Motor neuron (in vitro differentiated cells): Measurements from ENCODE around the gene ZC3H7B. TPM values are rescaled to one million over a fixed set of nuclear protein-coding genes. Genes with fewer than 3 reads are reported as not detected.
"Not testable (repeated sequence)": the region's sequence is repeated elsewhere in the genome, so short reads cannot be mapped to it uniquely, and the experiment has no call there.

Source experiments
- ATAC-seq, 8 experiments: fragments of 200-7000 bp; cut with Tn5 transposase; replicated peaks in 6 of 8; 2 replicates each; pipeline ENCODE4 v1.8.0; 2021; ENCODE audit warnings: mild to moderate bottlenecking in 8 of 8, moderate library complexity in 8 of 8
- H3K27ac ChIP-seq, 2 donors: fragments of 250-450 bp; sonication (Bioruptor Pico); 2 replicates each; pipeline ENCODE4 v1.9.0; 2021; ENCODE audit warnings: antibody characterized with exemption in 2 of 2, mild to moderate bottlenecking in 2 of 2, moderate library complexity in 1 of 2
- H3K4me1 ChIP-seq, 2 donors: fragments of 250-450 bp; sonication (Bioruptor Pico); replicated peaks in 1 of 2; 2 replicates each; pipeline ENCODE4 v1.6.1; 2021; ENCODE audit warnings: antibody characterized with exemption in 2 of 2, mild to moderate bottlenecking in 2 of 2, moderate library complexity in 1 of 2
- H3K4me3 ChIP-seq, 5 donors: fragments of 250-450 bp; sonication (Bioruptor Pico); 2 replicates each; pipeline ENCODE4 v1.9.0; 2021; ENCODE audit warnings: antibody characterized with exemption in 5 of 5, mild to moderate bottlenecking in 5 of 5, moderate library complexity in 4 of 5
- WGBS, 10 experiments: fragments of 450-650 bp; shearing (Covaris generic); methylation state at CpG; one replicate each; pipeline ENCODE4 v1.0.0; 2022; 5-methylcytosine and 5-hydroxymethylcytosine counted together
- in situ Hi-C, 9 experiments: fragments of 400-800 bp; cut with MboI; loops; one replicate each; pipeline ENCODE4 v1.15.0; 2021; ENCODE audit warnings: low sequenced_read_pairs in 9 of 9, low pct_unique_long_range_greater_than_20kb in 2 of 9; ENCODE audit not compliant: unreplicated experiment in 9 of 9
- total RNA-seq, 8 experiments: library from RNA; unstranded; fragments of 300-600 nt; gene quantifications; 2 replicates each; pipeline versions ENCODE4 v1.2.3 to v1.2.4, GENCODE V29; 2022

The ZC3H7B gene
- total RNA-seq, 8 experiments from 2014 or later = 28.9 to 83.0 (median 42.2) TPM

- H3K4me1 ChIP-seq = no peaks in the 10 kb centered on the region
- WGBS, 10 experiments = 70 to 100% (median 88%) methylated on average over 1 to 11 of the region's 11 CpGs; no CpG with 5 or more reads in 3 of the 10 experiments
- no peak for ATAC-seq
- H3K27ac ChIP-seq = no peak overlapping the region
- H3K4me3 ChIP-seq = no peak overlapping the region
- in situ Hi-C loops = no loop called here
Measured at GRCh38 chr22:41394012-41394356, 92.7 kb downstream of the ZC3H7B start.

GRCh38 chr22:41395531-41396240 is 94.4 kb downstream of the ZC3H7B start:
- Histone ChIP-seq H3K4me1 (no peaks in the 10 kb centered on the region), H3K27ac (no peak overlapping the region), H3K4me3 (no peak overlapping the region)
- in situ Hi-C loops = no loop called here
- 81 to 98% (median 93%) methylated on average over 7 to 13 of the region's 37 CpGs; no CpG with 5 or more reads in 7 of the 10 experiments for WGBS, 10 experiments
- ATAC-seq = no peak

GRCh38 chr22:41397143-41397811 is 96.0 kb downstream of the ZC3H7B start:
- H3K27ac ChIP-seq = no peak overlapping the region
- in situ Hi-C loops = no loop called here

GRCh38 chr22:41398921-41399320 is 97.6 kb downstream of the ZC3H7B start:
- Histone ChIP-seq H3K4me1 (no peaks in the 10 kb centered on the region), H3K27ac (no peak overlapping the region), H3K4me3 (no peak overlapping the region)
- WGBS, 10 experiments = 39 to 100% (median 83%) methylated on average over 1 to 6 of the region's 8 CpGs; no CpG with 5 or more reads in 3 of the 10 experiments
- ATAC-seq = no peak
- in situ Hi-C loops = no loop called here

More at GRCh38 chr22:41397143-41397811, 96.0 kb downstream of the ZC3H7B start:
- Histone ChIP-seq H3K4me1 (no peaks in the 10 kb centered on the region), H3K4me3 (no peak overlapping the region)
- 67 to 100% (median 75%) methylated on average over 1 to 10 of the region's 19 CpGs; no CpG with 5 or more reads in 5 of the 10 experiments for WGBS, 10 experiments
- ATAC-seq = peak in 1 of 8 experiments; percentile 59

- in situ Hi-C loops = loop anchor here in 4 of 9 experiments (10.0 kb wide), 2 partner anchors 103 to 113 kb away; no protein-coding TSS in a partner anchor
- H3K4me3 ChIP-seq = no peak overlapping the region
- no peaks in the 10 kb centered on the region for H3K4me1 ChIP-seq
- WGBS, 10 experiments = 20 to 93% (median 72%) methylated on average over 1 to 8 of the region's 16 CpGs; no CpG with 5 or more reads in 2 of the 10 experiments
- no peak overlapping the region for H3K27ac ChIP-seq
- ATAC-seq = peak in 1 of 8 experiments; percentile 7
Measured at GRCh38 chr22:41401781-41402648, 100.7 kb downstream of the ZC3H7B start.

GRCh38 chr22:41402851-41403250 is 101.5 kb downstream of the ZC3H7B start:
- H3K4me3 ChIP-seq, H3K4me1 ChIP-seq, ATAC-seq, H3K27ac ChIP-seq: not testable (repeated sequence)
- WGBS, 10 experiments = 80 to 97% (median 89%) methylated on average over 3 to 9 of the region's 14 CpGs; no CpG with 5 or more reads in 3 of the 10 experiments
- in situ Hi-C loops = loop anchor here in 4 of 9 experiments (10.0 kb wide), 2 partner anchors 102 to 112 kb away; no protein-coding TSS in a partner anchor

GRCh38 chr22:41403532-41404318 is 102.4 kb downstream of the ZC3H7B start:
- in situ Hi-C loops = loop anchor here in 4 of 9 experiments (10.0 kb wide), 2 partner anchors 101 to 111 kb away; no protein-coding TSS in a partner anchor
- Histone ChIP-seq H3K4me1 (no peaks in the 10 kb centered on the region), H3K27ac (no peak overlapping the region), H3K4me3 (no peak overlapping the region)
- 0 to 100% (median 54%) methylated on average over 1 to 6 of the region's 18 CpGs; no CpG with 5 or more reads in 4 of the 10 experiments for WGBS, 10 experiments
- peak; percentile 90 to 98 (median 96) for ATAC-seq

GRCh38 chr22:41405588-41405987 is 104.3 kb downstream of the ZC3H7B start:
- 50 to 92% (median 85%) methylated on average over 1 to 2 of the region's 8 CpGs; no CpG with 5 or more reads in 6 of the 10 experiments for WGBS, 10 experiments
- H3K4me1 ChIP-seq = no peaks in the 10 kb centered on the region
- ATAC-seq = no peak
- H3K4me3 ChIP-seq = no peak overlapping the region
- H3K27ac ChIP-seq = no peak overlapping the region
- in situ Hi-C loops = loop anchor here in 4 of 9 experiments (10.0 kb wide), 2 partner anchors 99 to 109 kb away; no protein-coding TSS in a partner anchor

GRCh38 chr22:41406410-41406809 is 105.1 kb downstream of the ZC3H7B start:
- ATAC-seq = peak in 3 of 8 experiments; percentile 51 to 79 (median 67)
- H3K27ac ChIP-seq = no peak overlapping the region
- in situ Hi-C loops = loop anchor here in 4 of 9 experiments (10.0 kb wide), 2 partner anchors 98 to 108 kb away; no protein-coding TSS in a partner anchor

GRCh38 chr22:41407433-41407832 is 106.1 kb downstream of the ZC3H7B start:
- Histone ChIP-seq H3K4me3 (no peak overlapping the region), H3K27ac (no peak overlapping the region), H3K4me1 (peaks cover 0 to 2% of the 10 kb centered on the region in 2 donors)
- 92 to 100% (median 100%) methylated on average over 1 to 2 of the region's 3 CpGs; no CpG with 5 or more reads in 5 of the 10 experiments for WGBS, 10 experiments
- in situ Hi-C loops = loop anchor here in 4 of 9 experiments (10.0 kb wide), 2 partner anchors 97 to 107 kb away; no protein-coding TSS in a partner anchor
- ATAC-seq = no peak

More at GRCh38 chr22:41406410-41406809, 105.1 kb downstream of the ZC3H7B start:
- Histone ChIP-seq H3K4me3 (no peak overlapping the region), H3K4me1 (no peaks in the 10 kb centered on the region)

GRCh38 chr22:41408665-41409064 is 107.3 kb downstream of the ZC3H7B start:
- 70 to 100% (median 86%) methylated on average over 2 of the region's 8 CpGs; no CpG with 5 or more reads in 7 of the 10 experiments for WGBS, 10 experiments
- Histone ChIP-seq H3K27ac (no peak overlapping the region), H3K4me1 (peaks cover 7 to 8% of the 10 kb centered on the region in 2 donors), H3K4me3 (no peak overlapping the region)
- in situ Hi-C loops = loop anchor here in 4 of 9 experiments (10.0 kb wide), 2 partner anchors 96 to 106 kb away; no protein-coding TSS in a partner anchor
- no peak for ATAC-seq
